Peyer's patch (tissue), 4 donors: ENCODE data around the gene WNT9B. TPM values are rescaled to one million over a fixed set of nuclear protein-coding genes. Genes with fewer than 3 reads are reported as not detected.

ENCODE experiments used
- DNase-seq, 3 donors: peaks; one replicate each; pipeline ENCODE4 v3.0.0-alpha.2; 2017 to 2019
- H3K27ac ChIP-seq, 4 donors: fragments of 200-600 bp; sonication (generic); one replicate each; pipeline ENCODE4 v1.5.1; 2016 to 2019
- H3K27me3 ChIP-seq, 2 donors: fragments of 200-600 bp; sonication (generic); one replicate each; pipeline ENCODE4 v1.5.1; 2019
- H3K36me3 ChIP-seq, 3 donors: fragments of 200-600 bp; sonication (generic); one replicate each; pipeline ENCODE4 v1.5.1; 2016 to 2019
- H3K4me1 ChIP-seq, 4 donors: fragments of 200-600 bp; sonication (generic); one replicate each; pipeline ENCODE4 v1.5.1; 2016 to 2019
- H3K4me3 ChIP-seq, 4 donors: fragments of 200-600 bp; sonication (generic); 1 replicate in 3 of 4; 2 replicates in 1 of 4; pipeline ENCODE4 v1.5.1; 2016 to 2019; ENCODE audit warnings: mild to moderate bottlenecking in 1 of 4
- H3K9me3 ChIP-seq, 4 donors: fragments of 200-600 bp; sonication (generic); one replicate each; pipeline ENCODE4 v1.5.1; 2016 to 2019; ENCODE audit warnings: mild to moderate bottlenecking in 1 of 4
- POLR2A ChIP-seq, 2 donors: fragments of 450-650 bp; IDR thresholded peaks; one replicate each; pipeline ENCODE4 v1.5.1; 2017; ENCODE audit warnings: antibody characterized with exemption in 2 of 2, mild to moderate bottlenecking in 2 of 2, moderate library complexity in 2 of 2
- total RNA-seq, 4 donors: library from RNA; depleted of rRNA; stranded (reverse); fragments of >200 nt; gene quantifications; one replicate each; pipeline ENCODE4 v1.1.0, GENCODE V29; 2016
- TF ChIP-seq, protein P1 (sequence below), 6 experiments: fragments of 450-650 bp in 4 of 6; fragments of 200-600 bp in 2 of 6; sonication (generic) in 1 of 6; IDR thresholded peaks; one replicate each; pipeline ENCODE4 v1.5.1; 2017 to 2019; ENCODE audit warnings: antibody characterized with exemption in 6 of 6, mild to moderate bottlenecking in 3 of 6, moderate library complexity in 1 of 6

The WNT9B gene
- total RNA-seq, 4 donors from 2014 or later, result 0.67 TPM; not detected in 3

DNA sequence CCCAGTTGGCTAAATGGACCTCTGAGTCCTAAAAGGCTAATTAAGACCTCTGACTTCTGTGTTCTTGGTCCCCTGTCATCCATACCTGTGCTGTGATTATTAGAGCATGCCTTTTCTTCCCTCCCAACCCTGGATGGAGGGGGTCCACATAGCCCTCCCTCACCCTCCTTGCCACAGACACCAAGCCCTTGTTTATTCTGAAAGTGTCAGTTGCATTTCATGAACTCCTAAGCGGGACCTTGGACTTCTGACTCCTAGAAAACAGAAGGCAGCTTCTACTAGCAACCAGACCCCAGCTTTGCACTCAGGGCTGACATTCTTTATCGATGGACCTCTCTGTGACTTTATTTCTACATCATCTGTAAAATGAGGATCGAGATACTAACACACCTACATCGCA is 38.1 kb downstream of the WNT9B start:
- Histone ChIP-seq H3K36me3 (no peaks in the 10 kb centered on the region), H3K4me1 (no peaks in the 10 kb centered on the region), H3K9me3 (no peaks in the 10 kb centered on the region), H3K27ac (no peak overlapping the region), H3K4me3 (no peak overlapping the region), H3K27me3 (no peaks in the 10 kb centered on the region)
- no peak for DNase-seq
- TF ChIP-seq, protein P1, sequence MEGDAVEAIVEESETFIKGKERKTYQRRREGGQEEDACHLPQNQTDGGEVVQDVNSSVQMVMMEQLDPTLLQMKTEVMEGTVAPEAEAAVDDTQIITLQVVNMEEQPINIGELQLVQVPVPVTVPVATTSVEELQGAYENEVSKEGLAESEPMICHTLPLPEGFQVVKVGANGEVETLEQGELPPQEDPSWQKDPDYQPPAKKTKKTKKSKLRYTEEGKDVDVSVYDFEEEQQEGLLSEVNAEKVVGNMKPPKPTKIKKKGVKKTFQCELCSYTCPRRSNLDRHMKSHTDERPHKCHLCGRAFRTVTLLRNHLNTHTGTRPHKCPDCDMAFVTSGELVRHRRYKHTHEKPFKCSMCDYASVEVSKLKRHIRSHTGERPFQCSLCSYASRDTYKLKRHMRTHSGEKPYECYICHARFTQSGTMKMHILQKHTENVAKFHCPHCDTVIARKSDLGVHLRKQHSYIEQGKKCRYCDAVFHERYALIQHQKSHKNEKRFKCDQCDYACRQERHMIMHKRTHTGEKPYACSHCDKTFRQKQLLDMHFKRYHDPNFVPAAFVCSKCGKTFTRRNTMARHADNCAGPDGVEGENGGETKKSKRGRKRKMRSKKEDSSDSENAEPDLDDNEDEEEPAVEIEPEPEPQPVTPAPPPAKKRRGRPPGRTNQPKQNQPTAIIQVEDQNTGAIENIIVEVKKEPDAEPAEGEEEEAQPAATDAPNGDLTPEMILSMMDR (IDR thresholded peaks at IDR 0.05), result no peak
- no peak for TF ChIP-seq POLR2A (IDR thresholded peaks at IDR 0.05)

DNA sequence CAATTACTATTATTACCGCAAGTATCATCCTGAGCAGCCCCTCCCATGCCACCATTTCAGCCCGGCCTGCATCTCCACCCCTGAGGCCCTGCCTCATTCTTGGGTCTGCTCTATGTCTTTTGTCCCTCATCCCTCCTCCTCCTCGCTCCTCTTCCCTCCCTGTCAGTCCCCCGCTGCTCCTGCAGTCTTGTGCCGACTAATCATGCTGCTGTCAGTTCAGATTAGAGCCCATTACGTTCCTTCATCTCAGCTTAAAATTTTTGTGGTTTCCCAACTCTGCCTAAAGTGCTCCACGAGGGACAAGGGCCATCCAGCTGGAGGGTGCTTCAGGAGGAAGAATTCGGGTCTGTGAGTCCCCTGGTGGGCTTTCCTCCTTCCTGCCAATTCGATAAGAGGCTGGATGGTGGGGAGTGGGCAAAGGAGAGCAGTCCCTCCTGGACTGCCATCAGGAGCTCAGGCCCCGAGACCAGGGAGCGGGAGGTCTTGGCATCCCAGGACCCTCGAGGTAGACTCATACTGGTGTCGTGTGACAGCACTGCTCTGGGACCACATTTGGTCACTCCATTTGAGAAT is 38.7 kb downstream of the WNT9B start:
- Histone ChIP-seq H3K27me3 (no peaks in the 10 kb centered on the region), H3K4me3 (no peak overlapping the region), H3K9me3 (no peaks in the 10 kb centered on the region), H3K27ac (no peak overlapping the region), H3K36me3 (no peaks in the 10 kb centered on the region), H3K4me1 (no peaks in the 10 kb centered on the region)
- no peak for TF ChIP-seq POLR2A (IDR thresholded peaks at IDR 0.05)
- TF ChIP-seq, protein P1 (IDR thresholded peaks at IDR 0.05), result no peak
- DNase-seq, result no peak

DNA sequence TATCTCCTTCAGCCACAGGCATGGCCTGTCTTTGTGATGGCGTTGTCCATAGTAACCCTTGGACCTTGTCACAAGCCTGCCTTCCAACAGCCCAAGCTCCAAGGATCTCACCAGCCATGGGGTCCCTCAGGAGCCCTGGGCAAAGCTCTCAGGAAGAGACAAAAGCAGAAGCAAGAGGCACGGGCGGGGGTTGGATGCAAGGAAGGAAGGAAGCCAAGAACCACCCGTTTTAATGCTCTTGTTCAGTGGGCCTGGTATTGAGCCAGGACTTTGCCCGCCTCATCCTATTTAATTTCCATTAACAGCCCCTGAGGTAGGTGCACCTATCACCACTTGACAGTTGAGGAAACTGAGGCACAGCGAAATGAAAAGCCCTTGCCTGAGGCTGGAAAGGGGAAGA is 39.3 kb downstream of the WNT9B start:
- DNase-seq, result no peak
- TF ChIP-seq, protein P1 (IDR thresholded peaks at IDR 0.05), result no peak
- TF ChIP-seq POLR2A (IDR thresholded peaks at IDR 0.05), result no peak
- Histone ChIP-seq H3K4me3 (no peak overlapping the region), H3K36me3 (no peaks in the 10 kb centered on the region), H3K27ac (no peak overlapping the region), H3K4me1 (no peaks in the 10 kb centered on the region), H3K27me3 (no peaks in the 10 kb centered on the region), H3K9me3 (no peaks in the 10 kb centered on the region)

DNA sequence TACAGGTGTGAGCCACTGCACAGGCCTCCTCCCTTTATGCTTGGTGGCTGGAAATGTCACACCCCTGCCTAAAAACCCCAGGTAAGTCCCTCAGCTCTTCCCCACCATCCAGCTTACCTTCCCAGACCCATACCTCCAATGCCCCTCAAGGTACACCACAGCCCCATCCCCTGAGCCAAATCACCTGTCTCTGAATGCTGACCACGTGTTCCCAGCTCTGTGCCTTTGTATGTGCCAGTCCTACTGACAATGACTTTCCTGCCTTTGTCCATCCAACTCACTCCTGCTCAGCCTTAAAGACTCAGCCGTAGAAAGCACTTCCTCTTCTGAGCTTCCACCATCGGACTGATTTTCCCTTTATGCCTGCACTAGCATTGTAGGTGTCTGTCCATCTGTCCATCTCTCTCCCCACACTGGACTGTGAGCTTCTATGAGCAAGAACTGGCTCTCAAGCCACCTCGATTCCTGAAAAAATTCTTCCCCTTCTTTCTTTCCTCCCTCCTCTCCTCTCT is 40.9 kb downstream of the WNT9B start:
- no peak overlapping the region for H3K4me3 ChIP-seq
- TF ChIP-seq, protein P1 (IDR thresholded peaks at IDR 0.05), result no peak
- TF ChIP-seq POLR2A (IDR thresholded peaks at IDR 0.05), result no peak
- no peaks in the 10 kb centered on the region for H3K4me1 ChIP-seq
- H3K36me3 ChIP-seq, result no peaks in the 10 kb centered on the region
- H3K27me3 ChIP-seq, result no peaks in the 10 kb centered on the region
- no peak for DNase-seq
- no peak overlapping the region for H3K27ac ChIP-seq
- H3K9me3 ChIP-seq, result no peaks in the 10 kb centered on the region

DNA sequence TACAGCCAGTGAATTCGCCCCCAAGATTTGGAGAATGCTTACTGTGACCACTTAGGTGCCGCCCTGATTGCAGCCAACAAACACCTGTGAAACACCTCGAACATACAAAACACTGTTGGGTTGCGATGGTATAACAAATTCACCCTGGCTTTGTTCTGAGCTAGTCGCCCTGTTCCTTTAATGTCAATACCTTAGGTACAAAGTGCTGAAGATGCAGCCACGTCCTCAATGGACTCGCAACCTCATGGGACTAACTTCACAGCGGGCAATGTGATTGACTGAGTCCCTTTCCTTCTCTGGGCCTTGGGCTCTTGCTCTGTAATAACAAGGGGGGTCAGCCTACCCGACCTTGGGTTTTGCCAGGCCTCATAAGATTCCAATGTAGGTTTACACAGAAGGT is 42.6 kb downstream of the WNT9B start:
- Histone ChIP-seq H3K27ac (no peak overlapping the region), H3K9me3 (no peaks in the 10 kb centered on the region), H3K4me3 (no peak overlapping the region), H3K27me3 (no peaks in the 10 kb centered on the region), H3K4me1 (no peaks in the 10 kb centered on the region), H3K36me3 (no peaks in the 10 kb centered on the region)
- no peak for DNase-seq
- TF ChIP-seq, protein P1 (IDR thresholded peaks at IDR 0.05), result no peak
- no peak for TF ChIP-seq POLR2A (IDR thresholded peaks at IDR 0.05)
